H1 (cell line): ENCODE results near the gene DRC7. TPM values are rescaled to one million over a fixed set of nuclear protein-coding genes. Genes with fewer than 3 reads are reported as not detected.

Experiments used
- CHD7 ChIP-seq: fragments of 300-600 bp; sonication (generic); IDR thresholded peaks from 2 replicates; pipeline ENCODE4 v1.7.1; 2012; ENCODE audit warnings: low read length, moderate library complexity, mild to moderate bottlenecking, inconsistent platforms; ENCODE audit not compliant: insufficient replicate concordance
- CTCF ChIP-seq, 3 experiments: IDR thresholded peaks; 1 replicate in 2 of 3; 2 replicates in 1 of 3; pipeline versions ENCODE4 v1.5.1 to v1.6.1; 2011; ENCODE audit warnings: low read length in 3 of 3, mild to moderate bottlenecking in 3 of 3, inconsistent platforms in 2 of 3, low read depth in 1 of 3, moderate library complexity in 1 of 3; ENCODE audit not compliant: insufficient read depth in 1 of 3; ENCODE audit errors: control extremely low read depth in 1 of 3
- EP300 ChIP-seq, 2 experiments: IDR thresholded peaks; 1 replicate in 1 of 2; 2 replicates in 1 of 2; pipeline ENCODE4 v1.6.1; 2011 to 2012; ENCODE audit warnings: low read depth in 2 of 2, low read length in 2 of 2, mild to moderate bottlenecking in 2 of 2, borderline replicate concordance in 1 of 2, inconsistent platforms in 1 of 2, moderate library complexity in 1 of 2
- GABPA ChIP-seq: IDR thresholded peaks from 2 replicates; pipeline ENCODE4 v1.6.1; 2011; ENCODE audit warnings: mild to moderate bottlenecking, low read length, moderate library complexity, borderline replicate concordance; ENCODE audit not compliant: insufficient read depth
- RAD21 ChIP-seq, 2 experiments: IDR thresholded peaks in 1 of 2; conservative IDR thresholded peaks in 1 of 2; 2 replicates each; pipeline ENCODE4 v1.6.1; 2011; ENCODE audit warnings: low read depth in 2 of 2, low read length in 2 of 2, improper control_type of control experiment in 1 of 2, inconsistent platforms in 1 of 2, mild to moderate bottlenecking in 1 of 2, moderate library complexity in 1 of 2
- TEAD4 ChIP-seq: IDR thresholded peaks from 2 replicates; pipeline ENCODE4 v1.6.1; 2012; ENCODE audit warnings: low read depth, low read length, inconsistent platforms, mixed read lengths
- polyA plus RNA-seq, 7 experiments: library from polyadenylated mRNA; depleted of rRNA in 3 of 7; stranded (reverse) in 5 of 7; unstranded in 2 of 7; fragments of >200 nt in 5 of 7; fragments of 200-250 nt in 2 of 7; gene quantifications; 1 replicate in 5 of 7; 2 replicates in 1 of 7; 4 replicates in 1 of 7; pipeline versions ENCODE4 v1.2.1 to v1.2.3, GENCODE V29; 2011 to 2013; ENCODE audit warnings: missing spikeins in 2 of 7, mixed read lengths in 2 of 7
- total RNA-seq: library from RNA; stranded (reverse); fragmentation: NEBNext Ultra II Directional; extraction: Animal tissue kit (Norgen Biotek cat#: 25700); gene quantifications from 2 replicates; pipeline ENCODE4 v1.2.1, GENCODE V29; 2021

The DRC7 gene
- total and polyA plus RNA-seq, 2 of the 8 experiments (the other 6 are each of a cell fraction or from before 2014, with no cell fraction given) = 0.14 TPM; not detected in 1

GRCh38 chr16:57667526-57668262, 26.9 kb upstream of the DRC7 start (continued):
- no peak for TF ChIP-seq CHD7
- no peak for TF ChIP-seq EP300 (IDR thresholded peaks at IDR 0.05; ENCODE audit: borderline replicate concordance in 1 of 2, low read depth in 2 of 2, low read length in 2 of 2)
- TF ChIP-seq GABPA = no peak
- TF ChIP-seq CTCF (IDR thresholded peaks at IDR 0.05; ENCODE audit: control extremely low read depth in 1 of 3, insufficient read depth in 1 of 3, low read depth in 1 of 3, low read length in 3 of 3) = peak; percentile 64 to 68 (median 65)
- TF ChIP-seq RAD21 (IDR thresholded peaks at IDR 0.05 in 1 of 2, conservative IDR thresholded peaks at IDR 0.05 in 1 of 2; ENCODE audit: low read depth in 2 of 2, low read length in 2 of 2) = peak; percentile 20 to 47; a peak in 3 of 4 replicates
- TF ChIP-seq TEAD4 = peak; percentile 47; the same call in 1 of the 2 replicates
